ENCODE results near the gene MYDGF.

DNA sequence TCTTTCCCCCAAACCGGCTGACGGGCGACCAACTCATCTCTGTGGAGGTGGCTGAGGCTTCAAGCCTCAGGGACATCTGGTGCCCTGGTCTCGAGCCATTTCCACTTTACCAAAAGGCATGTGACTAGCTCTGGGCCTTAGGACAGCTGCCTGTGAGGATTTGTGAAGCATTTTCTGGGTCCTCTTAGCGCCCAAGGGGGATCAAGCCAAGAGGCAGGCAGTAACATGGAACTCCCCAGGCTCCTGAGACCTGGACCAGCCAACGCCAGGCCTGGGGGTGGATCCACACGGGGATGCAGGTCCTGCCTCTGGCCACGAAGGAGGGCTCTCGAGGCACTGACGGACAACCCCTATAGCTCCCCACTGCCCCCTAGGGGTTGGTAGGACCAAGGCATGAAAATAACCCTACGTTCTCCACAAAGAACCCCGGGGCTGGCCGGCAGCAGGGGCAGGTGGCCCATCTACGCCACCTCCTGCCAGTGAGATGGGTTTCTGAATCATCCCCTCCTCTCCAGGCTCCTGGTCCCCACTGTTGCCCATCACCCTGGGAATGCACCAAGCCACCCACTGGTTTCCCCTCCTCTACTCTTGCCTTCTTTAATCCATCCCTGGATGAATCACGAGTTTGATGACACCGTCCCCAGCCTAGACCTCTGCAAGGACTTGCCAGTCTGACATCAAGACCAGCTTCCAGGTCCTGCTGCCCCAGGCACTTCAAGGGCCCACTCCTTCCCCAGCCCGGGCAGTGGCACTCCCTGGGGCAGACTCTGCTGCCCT lies 7.0 kb upstream of the MYDGF start:
- TF ChIP-seq EZH2 (IDR thresholded peaks at IDR 0.05; ENCODE audit: insufficient read depth, poor library complexity, severe bottlenecking) (no peak), EZH2phosphoT487 (IDR thresholded peaks at IDR 0.05; ENCODE audit: insufficient read depth, low read depth) (no peak)
